Endothelial cell of umbilical vein (primary cell): Measurements from ENCODE around the gene ZFAND5. TPM values are rescaled to one million over a fixed set of nuclear protein-coding genes. Genes with fewer than 3 reads are reported as not detected.

Experiments used
- BruUV-seq: library from RNA; stranded (reverse); fragments of 400-500 nt; replicated peaks from 2 replicates; lab custom pipeline; 2021; lab: Mats Ljungman, UMichigan
- CTCF ChIA-PET: fragments of 300-600, 350-600 bp; sonication (Branson Sonifier 250); formaldehyde crosslinking; loops from one replicate; lab custom pipeline; 2021; ENCODE audit warnings: antibody characterized with exemption, inconsistent platforms; lab: Charles Lee
- POLR2A ChIA-PET: fragments of 300-600, 350-600 bp; sonication (Branson Sonifier 250); formaldehyde crosslinking; loops from one replicate; lab custom pipeline; 2021; ENCODE audit warnings: antibody characterized with exemption, inconsistent platforms; lab: Charles Lee
- DNase-seq: peaks from one replicate; pipeline ENCODE4 v3.0.0-alpha.2; 2011; ENCODE audit warnings: low read depth, low spot score
- FAIRE-seq: peaks from 2 replicates; lab custom pipeline; 2011; peaks lifted over from hg19 to GRCh38; lab: Jason Lieb, UNC
- H2AFZ ChIP-seq: 2 replicates; pipeline ENCODE4 v1.6.0; 2012; ENCODE audit warnings: low read depth, low read length, control low read depth, inconsistent platforms
- H3K27ac ChIP-seq: 2 replicates; pipeline ENCODE4 v1.5.1; 2011; ENCODE audit warnings: low read depth, mild to moderate bottlenecking, control low read depth, low read length, moderate library complexity; ENCODE audit not compliant: insufficient read depth
- H3K27me3 ChIP-seq, 2 experiments: 2 replicates each; pipeline versions ENCODE4 v1.6.0 to v1.6.1; 2011; ENCODE audit warnings: low read length in 2 of 2, mixed read lengths in 1 of 2; ENCODE audit not compliant: control insufficient read depth in 2 of 2, insufficient read depth in 2 of 2
- H3K36me3 ChIP-seq, 2 experiments: 2 replicates in 1 of 2; 3 replicates in 1 of 2; pipeline ENCODE4 v1.5.1; 2011; ENCODE audit warnings: low read length in 2 of 2, mild to moderate bottlenecking in 1 of 2, moderate library complexity in 1 of 2; ENCODE audit not compliant: control insufficient read depth in 2 of 2, insufficient read depth in 2 of 2; ENCODE audit errors: extremely low read depth in 1 of 2
- H3K4me1 ChIP-seq: 3 replicates; pipeline ENCODE4 v1.5.1; 2011; ENCODE audit warnings: mild to moderate bottlenecking, low read length; ENCODE audit not compliant: control insufficient read depth, insufficient read depth; ENCODE audit errors: extremely low read depth
- H3K4me2 ChIP-seq: 2 replicates; pipeline ENCODE4 v1.6.1; 2011; ENCODE audit warnings: low read length, control low read depth, mixed read lengths; ENCODE audit not compliant: insufficient read depth
- H3K4me3 ChIP-seq, 3 experiments: fragments of 200-600 bp in 1 of 3; sonication (generic), shearing (Covaris generic) in 1 of 3; replicated peaks in 1 of 3; 2 replicates each; pipeline ENCODE4 v1.5.1; 2011 to 2016; ENCODE audit warnings: control low read depth in 3 of 3, low read length in 3 of 3, mild to moderate bottlenecking in 2 of 3, inconsistent platforms in 1 of 3, low read depth in 1 of 3, moderate library complexity in 1 of 3; ENCODE audit not compliant: insufficient read depth in 1 of 3
- H3K79me2 ChIP-seq: 2 replicates; pipeline ENCODE4 v1.6.0; 2012; ENCODE audit warnings: low read length, inconsistent platforms; ENCODE audit not compliant: control insufficient read depth, insufficient read depth
- H3K9ac ChIP-seq: replicated peaks from 2 replicates; pipeline ENCODE3; 2011; ENCODE audit warnings: low read length, control low read depth; ENCODE audit not compliant: insufficient read depth; ENCODE audit errors: extremely low read depth
- H3K9me1 ChIP-seq: replicated peaks from 3 replicates; pipeline ENCODE4 v1.6.0; 2011; ENCODE audit warnings: mild to moderate bottlenecking, low read length; ENCODE audit not compliant: control insufficient read depth, insufficient read depth; ENCODE audit errors: extremely low read depth
- H3K9me3 ChIP-seq: replicated peaks from 2 replicates; pipeline ENCODE4 v1.5.1; 2012; ENCODE audit warnings: low read length, inconsistent platforms; ENCODE audit not compliant: control insufficient read depth, insufficient read depth
- H4K20me1 ChIP-seq: replicated peaks from 2 replicates; pipeline ENCODE3; 2011; ENCODE audit warnings: mild to moderate bottlenecking, low read length; ENCODE audit not compliant: control insufficient read depth, insufficient read depth; ENCODE audit errors: extremely low read depth
- EZH2 ChIP-seq: IDR thresholded peaks from 2 replicates; pipeline ENCODE4 v1.6.1; 2012; ENCODE audit warnings: borderline replicate concordance, low read depth, mild to moderate bottlenecking, moderate library complexity, low read length, inconsistent platforms; ENCODE audit not compliant: severe bottlenecking
- FOS ChIP-seq: IDR thresholded peaks from 2 replicates; pipeline ENCODE4 v1.6.1; 2011; ENCODE audit warnings: mild to moderate bottlenecking, low read length, moderate library complexity, borderline replicate concordance; ENCODE audit not compliant: insufficient read depth
- GATA2 ChIP-seq: IDR thresholded peaks from 2 replicates; pipeline ENCODE4 v1.7.0; 2011; ENCODE audit warnings: low read depth, mild to moderate bottlenecking, moderate library complexity, mixed read lengths, low read length; ENCODE audit not compliant: insufficient read length, insufficient read depth
- JUN ChIP-seq: IDR thresholded peaks from 2 replicates; pipeline ENCODE4 v1.6.1; 2011; ENCODE audit warnings: borderline replicate concordance, low read depth; ENCODE audit not compliant: insufficient read length, insufficient read depth
- MAX ChIP-seq: IDR thresholded peaks from 2 replicates; pipeline ENCODE4 v1.6.1; 2011; ENCODE audit not compliant: insufficient read depth, insufficient read length
- MYC ChIP-seq: IDR thresholded peaks from one replicate; pipeline ENCODE4 v1.6.1; 2011; ENCODE audit warnings: mild to moderate bottlenecking, low read depth, low read length
- POLR2A ChIP-seq: IDR thresholded peaks from 2 replicates; pipeline ENCODE4 v1.6.1; 2012; ENCODE audit warnings: low read depth, mild to moderate bottlenecking, control low read depth, low read length
- POLR2AphosphoS5 ChIP-seq: IDR thresholded peaks from 2 replicates; pipeline ENCODE4 v1.6.1; 2012; ENCODE audit warnings: low read depth, mild to moderate bottlenecking, control low read depth, low read length, moderate library complexity; ENCODE audit not compliant: insufficient read depth
- dilution Hi-C: fragments of 300-500 bp; cut with MboI; formaldehyde crosslinking; loops from one replicate; pipeline ENCODE4 v1.15.0; 2019; ENCODE audit warnings: low sequenced_read_pairs; ENCODE audit not compliant: extremely low pct_ligation_motif_present
- intact Hi-C: fragments of 100-400 bp; cut with micrococcal nuclease; formaldehyde crosslinking; loops from one replicate; pipeline ENCODE4 v1.10.0; 2022
- polyA plus RNA-seq, 4 experiments: library from polyadenylated mRNA; depleted of rRNA in 3 of 4; stranded (reverse) in 3 of 4; unstranded in 1 of 4; fragments of >200 nt; gene quantifications; 2 replicates each; pipeline versions ENCODE4 v1.2.1 to v1.2.3, GENCODE V29; 2011 to 2012; ENCODE audit warnings: missing spikeins in 1 of 4
- total RNA-seq: library from RNA; stranded (reverse); gene quantifications from 2 replicates; pipeline ENCODE4 v1.2.3, GENCODE V29; 2021
- TF ChIP-seq, protein P1 (sequence below), 2 donors: IDR thresholded peaks; 1 replicate in 1 of 2; 2 replicates in 1 of 2; pipeline ENCODE4 v1.5.1; 2011; ENCODE audit warnings: low read length in 2 of 2, mild to moderate bottlenecking in 2 of 2, moderate library complexity in 2 of 2, control low read depth in 1 of 2, inconsistent platforms in 1 of 2, low read depth in 1 of 2; ENCODE audit not compliant: insufficient read depth in 1 of 2; ENCODE audit errors: extremely low read depth in 1 of 2

ZFAND5 gene
- total and polyA plus RNA-seq, 2 donors (not counting 3 experiments of a cell fraction or from before 2014, with no cell fraction given), result 63.7 to 176 TPM

DNA sequence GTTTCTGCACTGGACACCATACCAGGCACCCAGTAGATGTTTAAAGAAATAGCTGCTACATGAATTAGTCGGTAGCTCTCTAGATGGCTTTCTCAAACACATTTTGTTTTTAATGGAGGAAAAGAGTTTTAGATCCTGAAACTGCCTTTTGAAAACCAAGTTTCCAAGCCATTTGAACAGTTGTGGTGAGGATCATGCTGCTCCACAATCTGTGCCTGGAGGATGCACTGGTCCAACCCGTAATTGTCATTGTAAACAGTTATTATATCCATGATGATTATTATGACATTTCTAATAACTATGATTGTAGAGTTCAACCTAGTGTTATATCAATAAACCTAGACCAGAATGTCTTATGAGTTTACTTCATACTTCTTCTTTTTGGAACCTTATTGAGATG lies 35.9 kb upstream of the ZFAND5 start:
- Histone ChIP-seq H3K79me2 (no peaks in the 10 kb centered on the region), H3K4me3 (no peak overlapping the region), H3K9ac (no peak overlapping the region), H4K20me1 (no peaks in the 10 kb centered on the region), H3K9me1 (no peaks in the 10 kb centered on the region), H3K36me3 (no peaks in the 10 kb centered on the region), H2AFZ (no peak overlapping the region), H3K9me3 (no peaks in the 10 kb centered on the region), H3K4me2 (no peak overlapping the region), H3K27me3 (no peaks in the 10 kb centered on the region), H3K27ac (no peak overlapping the region), H3K4me1 (no peaks in the 10 kb centered on the region)
- dilution Hi-C loops (no loop called here), intact Hi-C loops (no loop called here)
- TF ChIP-seq EZH2 (no peak), POLR2A (no peak), GATA2 (no peak), POLR2AphosphoS5 (no peak), FOS (no peak), MAX (no peak), JUN (no peak), MYC (no peak)
- TF ChIP-seq, protein P1, sequence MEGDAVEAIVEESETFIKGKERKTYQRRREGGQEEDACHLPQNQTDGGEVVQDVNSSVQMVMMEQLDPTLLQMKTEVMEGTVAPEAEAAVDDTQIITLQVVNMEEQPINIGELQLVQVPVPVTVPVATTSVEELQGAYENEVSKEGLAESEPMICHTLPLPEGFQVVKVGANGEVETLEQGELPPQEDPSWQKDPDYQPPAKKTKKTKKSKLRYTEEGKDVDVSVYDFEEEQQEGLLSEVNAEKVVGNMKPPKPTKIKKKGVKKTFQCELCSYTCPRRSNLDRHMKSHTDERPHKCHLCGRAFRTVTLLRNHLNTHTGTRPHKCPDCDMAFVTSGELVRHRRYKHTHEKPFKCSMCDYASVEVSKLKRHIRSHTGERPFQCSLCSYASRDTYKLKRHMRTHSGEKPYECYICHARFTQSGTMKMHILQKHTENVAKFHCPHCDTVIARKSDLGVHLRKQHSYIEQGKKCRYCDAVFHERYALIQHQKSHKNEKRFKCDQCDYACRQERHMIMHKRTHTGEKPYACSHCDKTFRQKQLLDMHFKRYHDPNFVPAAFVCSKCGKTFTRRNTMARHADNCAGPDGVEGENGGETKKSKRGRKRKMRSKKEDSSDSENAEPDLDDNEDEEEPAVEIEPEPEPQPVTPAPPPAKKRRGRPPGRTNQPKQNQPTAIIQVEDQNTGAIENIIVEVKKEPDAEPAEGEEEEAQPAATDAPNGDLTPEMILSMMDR (IDR thresholded peaks at IDR 0.05; ENCODE audit: extremely low read depth in 1 of 2, insufficient read depth in 1 of 2, low read depth in 1 of 2, low read length in 2 of 2), result no peak
- DNase-seq (no peak), FAIRE-seq (no peak)
- CTCF ChIA-PET, result interaction anchor here (2.7 kb wide), 1 partner anchor 10 kb away, joined by 11 read pairs; no protein-coding TSS in a partner anchor
- POLR2A ChIA-PET, result no interaction called here
- BruUV-seq, result no TSS peak
